Keratinocyte (primary cell): ENCODE measurements around the gene CDC25A. TPM values are rescaled to one million over a fixed set of nuclear protein-coding genes. Genes with fewer than 3 reads are reported as not detected.

Source experiments
- DNase-seq: peaks from one replicate; pipeline ENCODE4 v3.0.0-alpha.2; 2011; ENCODE audit warnings: low read depth, missing footprints, low spot score
- FAIRE-seq: peaks from 2 replicates; lab custom pipeline; 2011; peaks lifted over from hg19 to GRCh38; lab: Jason Lieb, UNC
- H2AFZ ChIP-seq: 2 replicates; pipeline ENCODE4 v1.6.0; 2012; ENCODE audit warnings: low read length, control low read depth, inconsistent platforms; ENCODE audit not compliant: control insufficient read depth
- H3K27ac ChIP-seq: 2 replicates; pipeline ENCODE4 v1.5.1; 2011; ENCODE audit warnings: low read length; ENCODE audit not compliant: control insufficient read depth, insufficient read depth
- H3K27me3 ChIP-seq: 3 replicates; pipeline ENCODE4 v1.6.0; 2011; ENCODE audit warnings: low read length; ENCODE audit not compliant: control insufficient read depth, insufficient read depth; ENCODE audit errors: extremely low read depth
- H3K36me3 ChIP-seq, 2 experiments: 2 replicates in 1 of 2; 3 replicates in 1 of 2; pipeline ENCODE4 v1.5.1; 2011; ENCODE audit warnings: low read length in 2 of 2, mild to moderate bottlenecking in 1 of 2; ENCODE audit not compliant: control insufficient read depth in 2 of 2, insufficient read depth in 2 of 2; ENCODE audit errors: extremely low read depth in 1 of 2
- H3K4me1 ChIP-seq: 3 replicates; pipeline ENCODE4 v1.5.1; 2011; ENCODE audit warnings: low read length; ENCODE audit not compliant: control insufficient read depth, insufficient read depth; ENCODE audit errors: extremely low read depth
- H3K4me2 ChIP-seq: 3 replicates; pipeline ENCODE4 v1.6.0; 2011; ENCODE audit warnings: low read depth, low read length; ENCODE audit not compliant: control insufficient read depth, insufficient read depth; ENCODE audit errors: extremely low read depth
- H3K4me3 ChIP-seq, 3 experiments: fragments of 200-600 bp in 1 of 3; sonication (generic) in 1 of 3; 2 replicates in 2 of 3; 3 replicates in 1 of 3; pipeline ENCODE4 v1.5.1; 2011 to 2016; ENCODE audit warnings: low read length in 3 of 3, mild to moderate bottlenecking in 3 of 3, control low read depth in 2 of 3, inconsistent platforms in 1 of 3, low read depth in 1 of 3, mixed read lengths in 1 of 3, mixed run types in 1 of 3, moderate library complexity in 1 of 3; ENCODE audit not compliant: control insufficient read depth in 2 of 3, insufficient read depth in 2 of 3; ENCODE audit errors: extremely low read depth in 1 of 3
- H3K79me2 ChIP-seq: 2 replicates; pipeline ENCODE4 v1.6.0; 2012; ENCODE audit warnings: low read length; ENCODE audit not compliant: control insufficient read depth, insufficient read depth
- H3K9ac ChIP-seq: 3 replicates; pipeline ENCODE4 v1.6.0; 2011; ENCODE audit warnings: low read length; ENCODE audit not compliant: control insufficient read depth, insufficient read depth; ENCODE audit errors: extremely low read depth
- H3K9me1 ChIP-seq: 3 replicates; pipeline ENCODE4 v1.6.0; 2011; ENCODE audit warnings: low read length; ENCODE audit not compliant: control insufficient read depth, insufficient read depth; ENCODE audit errors: extremely low read depth
- H3K9me3 ChIP-seq: 2 replicates; pipeline ENCODE4 v1.5.1; 2012; ENCODE audit warnings: low read depth, low read length; ENCODE audit not compliant: control insufficient read depth
- H4K20me1 ChIP-seq: 3 replicates; pipeline ENCODE4 v1.6.0; 2011; ENCODE audit warnings: low read length; ENCODE audit not compliant: control insufficient read depth, insufficient read depth; ENCODE audit errors: extremely low read depth
- CTCF ChIP-seq, 3 experiments: IDR thresholded peaks in 1 of 3; conservative IDR thresholded peaks in 1 of 3; optimal IDR thresholded peaks in 1 of 3; 2 replicates in 2 of 3; 3 replicates in 1 of 3; pipeline versions ENCODE3 to v1.5.1; 2011; ENCODE audit warnings: low read length in 3 of 3, mild to moderate bottlenecking in 3 of 3, moderate library complexity in 2 of 3, control low read depth in 1 of 3, inconsistent platforms in 1 of 3; ENCODE audit not compliant: insufficient read depth in 2 of 3; ENCODE audit errors: extremely low read depth in 1 of 3
- EZH2 ChIP-seq: IDR thresholded peaks from one replicate; pipeline ENCODE4 v1.6.1; 2012; ENCODE audit warnings: inconsistent platforms, mild to moderate bottlenecking, low read length, moderate library complexity
- dilution Hi-C: fragments of 300-500 bp; cut with MboI; formaldehyde crosslinking; loops from one replicate; pipeline ENCODE4 v1.7.0; 2020; ENCODE audit warnings: low sequenced_read_pairs; ENCODE audit not compliant: extremely low pct_ligation_motif_present
- polyA plus RNA-seq, 5 experiments: library from polyadenylated mRNA; depleted of rRNA in 3 of 5; stranded (reverse) in 3 of 5; stranded (forward) in 1 of 5; unstranded in 1 of 5; fragments of >200 nt; gene quantifications; 1 replicate in 1 of 5; 2 replicates in 3 of 5; 3 replicates in 1 of 5; pipeline versions ENCODE4 v1.2.1 to v1.2.3, GENCODE V29; 2011 to 2012; ENCODE audit warnings: missing spikeins in 2 of 5, low read depth in 1 of 5, low replicate concordance in 1 of 5

The CDC25A gene
- polyA plus RNA-seq, 1 donor (not counting 4 experiments of a cell fraction or from before 2014, with no cell fraction given): 5.5 TPM

GRCh38 chr3:48128774-48129173 lies 59.4 kb downstream of the CDC25A start:
- Histone ChIP-seq H3K4me1 (peaks cover 21% of the 10 kb centered on the region), H3K4me3 (no peak overlapping the region), H3K4me2 (no peak overlapping the region)

GRCh38 chr3:48125886-48126622 lies 62.2 kb downstream of the CDC25A start:
- no peak overlapping the region for H3K4me3 ChIP-seq
- FAIRE-seq (no peak), DNase-seq (no peak)
- no peaks in the 10 kb centered on the region for H4K20me1 ChIP-seq
- no peaks in the 10 kb centered on the region for H3K9me3 ChIP-seq
- H3K79me2 ChIP-seq: no peaks in the 10 kb centered on the region
- H3K4me2 ChIP-seq: no peak overlapping the region
- dilution Hi-C loops: no loop called here
- H3K4me1 ChIP-seq: peaks cover 16% of the 10 kb centered on the region
- no peaks in the 10 kb centered on the region for H3K36me3 ChIP-seq
- no peak for TF ChIP-seq CTCF (optimal IDR thresholded peaks at IDR 0.05 in 1 of 3, IDR thresholded peaks at IDR 0.05 in 1 of 3, conservative IDR thresholded peaks at IDR 0.05 in 1 of 3; ENCODE audit: extremely low read depth in 1 of 3, insufficient read depth in 2 of 3, low read length in 3 of 3)
- no peak for TF ChIP-seq EZH2
- no peak overlapping the region for H3K27ac ChIP-seq
- no peak overlapping the region for H2AFZ ChIP-seq
- no peak overlapping the region for H3K9ac ChIP-seq
- no peaks in the 10 kb centered on the region for H3K27me3 ChIP-seq
- H3K9me1 ChIP-seq: no peaks in the 10 kb centered on the region

More at GRCh38 chr3:48128774-48129173, 59.4 kb downstream of the CDC25A start:
- H3K27me3 ChIP-seq: no peaks in the 10 kb centered on the region
- H2AFZ ChIP-seq: no peak overlapping the region
- FAIRE-seq: no peak
- no peaks in the 10 kb centered on the region for H4K20me1 ChIP-seq
- no peaks in the 10 kb centered on the region for H3K36me3 ChIP-seq
- H3K9me1 ChIP-seq: no peaks in the 10 kb centered on the region
- no peak for DNase-seq
- no peaks in the 10 kb centered on the region for H3K79me2 ChIP-seq
- H3K9ac ChIP-seq: no peak overlapping the region
- H3K9me3 ChIP-seq: no peaks in the 10 kb centered on the region
- dilution Hi-C loops: no loop called here
- H3K27ac ChIP-seq: no peak overlapping the region
- no peak for TF ChIP-seq CTCF (optimal IDR thresholded peaks at IDR 0.05 in 1 of 3, IDR thresholded peaks at IDR 0.05 in 1 of 3, conservative IDR thresholded peaks at IDR 0.05 in 1 of 3; ENCODE audit: extremely low read depth in 1 of 3, insufficient read depth in 2 of 3, low read length in 3 of 3)
- TF ChIP-seq EZH2: no peak
